A549 treated with AZD9567 at 1 μM for 4 hours (cell line): ENCODE measurements around the gene LRRC3. TPM values are rescaled to one million over a fixed set of nuclear protein-coding genes. Genes with fewer than 3 reads are reported as not detected.

Experiments
- total RNA-seq: library from RNA; stranded (reverse); fragments of 200-300 nt; extraction: Qiagen RNA extraction; gene quantifications from 5 replicates; pipeline ENCODE4 v1.2.3, GENCODE V29; 2022; ENCODE audit not compliant: insufficient read depth

Gene LRRC3, protein sequence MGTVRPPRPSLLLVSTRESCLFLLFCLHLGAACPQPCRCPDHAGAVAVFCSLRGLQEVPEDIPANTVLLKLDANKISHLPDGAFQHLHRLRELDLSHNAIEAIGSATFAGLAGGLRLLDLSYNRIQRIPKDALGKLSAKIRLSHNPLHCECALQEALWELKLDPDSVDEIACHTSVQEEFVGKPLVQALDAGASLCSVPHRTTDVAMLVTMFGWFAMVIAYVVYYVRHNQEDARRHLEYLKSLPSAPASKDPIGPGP
- total RNA-seq, result 1.6 to 2.8 TPM (median 2.4 TPM) in 5 replicates

DNA sequence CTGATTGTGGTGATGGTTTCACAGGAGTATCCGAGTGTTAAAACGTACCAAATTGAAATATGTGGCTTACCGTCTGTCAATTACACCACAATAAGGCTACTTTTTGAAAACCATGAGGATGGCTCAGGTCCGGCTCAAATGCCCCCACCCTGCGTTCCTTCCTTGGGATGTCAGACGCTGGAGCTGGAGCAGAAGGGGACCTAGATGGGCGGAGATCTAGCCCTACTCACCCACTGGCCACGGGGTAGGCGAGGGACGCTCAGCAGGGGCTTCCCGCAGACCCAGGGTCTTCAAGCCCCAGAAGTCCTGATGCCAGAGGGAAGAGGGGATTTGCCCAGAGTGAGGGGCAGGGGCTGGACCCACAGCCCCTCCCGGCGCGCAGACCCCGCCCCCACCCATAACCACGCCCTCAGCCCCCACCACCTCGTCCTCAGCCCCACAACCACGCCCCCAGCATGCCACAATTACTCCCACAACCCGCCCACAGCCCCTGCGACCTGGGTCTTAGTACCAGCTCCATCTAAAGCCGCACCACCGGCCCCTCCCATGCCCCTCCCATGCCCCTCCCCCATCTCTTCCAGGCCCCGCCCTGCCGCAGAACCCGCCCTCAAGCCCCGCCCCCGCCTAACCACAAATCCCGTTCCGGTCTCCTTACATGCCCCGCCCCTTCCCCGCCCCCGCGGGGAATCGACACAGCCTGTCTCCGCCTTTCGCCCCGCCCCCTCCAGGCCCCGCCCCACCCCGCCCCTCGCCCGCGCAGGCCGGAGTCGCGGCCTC lies at the start of gene LRRC3:
Gene LRRC3 (plus strand): TSS at position 764 of the 777 bp plus-strand sequence. CDS start 1,135 bp downstream, outside the sequence.

Other genes with a start within 250 kb of the LRRC3 start
- gene ICOSLG, start 214.6 kb upstream of the LRRC3 start, total RNA-seq, result 2.4 to 5.0 TPM (median 4.7 TPM) in 5 replicates
- gene DNMT3L, start 193.6 kb upstream of the LRRC3 start, total RNA-seq, result not detected in 5 replicates
- not detected in 5 replicates for gene AIRE, start 169.6 kb upstream of the LRRC3 start, total RNA-seq
- gene PFKL, start 155.5 kb upstream of the LRRC3 start, total RNA-seq, result 35.2 to 59.2 TPM (median 53.6 TPM) in 5 replicates
- 4.7 to 11.8 TPM (median 9.1 TPM) in 5 replicates for gene CFAP410, start 116.1 kb upstream of the LRRC3 start, total RNA-seq
- 7.2 to 9.5 TPM (median 7.9 TPM) in 5 replicates for gene TRPM2, start 101.9 kb upstream of the LRRC3 start, total RNA-seq
- gene KRTAP10-1, start 84.7 kb downstream of the LRRC3 start, total RNA-seq, result not detected in 5 replicates
- not detected in 5 replicates for gene KRTAP10-2, start 96.0 kb downstream of the LRRC3 start, total RNA-seq
- not detected in 5 replicates for gene KRTAP10-3, start 103.3 kb downstream of the LRRC3 start, total RNA-seq
- not detected in 5 replicates for gene KRTAP10-4, start 118.2 kb downstream of the LRRC3 start, total RNA-seq
- not detected in 5 replicates for gene KRTAP10-5, start 125.1 kb downstream of the LRRC3 start, total RNA-seq
- not detected in 5 replicates for gene KRTAP10-6, start 137.0 kb downstream of the LRRC3 start, total RNA-seq
- gene KRTAP10-7, start 145.1 kb downstream of the LRRC3 start, total RNA-seq, result not detected in 5 replicates
- not detected in 5 replicates for gene KRTAP10-8, start 156.6 kb downstream of the LRRC3 start, total RNA-seq
- gene KRTAP10-9, start 171.6 kb downstream of the LRRC3 start, total RNA-seq, result not detected in 5 replicates
- not detected in 5 replicates for gene KRTAP10-10, start 181.8 kb downstream of the LRRC3 start, total RNA-seq
- gene KRTAP10-11, start 190.9 kb downstream of the LRRC3 start, total RNA-seq, result not detected in 5 replicates
- gene KRTAP12-4, start 199.1 kb downstream of the LRRC3 start, total RNA-seq, result not detected in 5 replicates
- not detected in 5 replicates for gene KRTAP12-3, start 202.4 kb downstream of the LRRC3 start, total RNA-seq
- gene KRTAP12-2, start 211.4 kb downstream of the LRRC3 start, total RNA-seq, result not detected in 5 replicates
- gene KRTAP12-1, start 226.7 kb downstream of the LRRC3 start, total RNA-seq, result not detected in 5 replicates
- gene KRTAP10-12, start 241.7 kb downstream of the LRRC3 start, total RNA-seq, result not detected in 5 replicates